ENCODE measurements around the gene APOL5.

DNA sequence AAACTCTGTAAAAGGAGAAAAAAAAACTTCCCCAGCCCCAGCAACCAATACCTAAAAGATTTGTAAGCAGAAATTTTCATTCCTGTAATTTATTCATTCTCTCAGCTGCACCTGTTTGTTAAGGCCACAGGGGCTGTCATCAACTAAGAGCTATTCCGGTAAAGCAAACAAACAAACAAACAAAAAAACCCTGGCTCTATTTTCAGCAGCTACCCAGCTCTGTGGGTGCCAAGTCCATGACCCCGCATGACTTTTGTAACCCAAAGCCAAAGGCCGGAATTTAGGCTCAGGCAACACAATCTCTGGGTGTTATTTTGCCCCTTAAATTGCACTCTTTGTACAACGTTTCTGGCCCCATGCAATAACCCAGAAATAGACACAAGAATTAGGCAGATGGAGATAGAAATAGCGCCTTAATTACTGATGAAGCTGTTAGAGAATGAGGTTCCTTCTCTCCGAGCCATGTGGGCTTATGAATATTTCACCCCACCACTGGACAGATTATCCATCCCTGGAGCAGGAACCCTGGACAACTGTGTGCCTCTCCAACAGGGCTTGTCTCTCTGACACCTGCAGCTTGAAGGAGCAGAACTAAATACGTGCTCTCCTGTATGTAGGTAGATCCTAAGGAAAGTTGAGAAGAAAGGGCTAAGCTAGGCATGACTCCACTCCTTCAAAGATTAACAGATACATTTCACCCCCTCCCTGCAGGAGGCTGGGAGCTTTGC is 40.0 kb upstream of the APOL5 start:
- TF ChIP-seq, protein P1, sequence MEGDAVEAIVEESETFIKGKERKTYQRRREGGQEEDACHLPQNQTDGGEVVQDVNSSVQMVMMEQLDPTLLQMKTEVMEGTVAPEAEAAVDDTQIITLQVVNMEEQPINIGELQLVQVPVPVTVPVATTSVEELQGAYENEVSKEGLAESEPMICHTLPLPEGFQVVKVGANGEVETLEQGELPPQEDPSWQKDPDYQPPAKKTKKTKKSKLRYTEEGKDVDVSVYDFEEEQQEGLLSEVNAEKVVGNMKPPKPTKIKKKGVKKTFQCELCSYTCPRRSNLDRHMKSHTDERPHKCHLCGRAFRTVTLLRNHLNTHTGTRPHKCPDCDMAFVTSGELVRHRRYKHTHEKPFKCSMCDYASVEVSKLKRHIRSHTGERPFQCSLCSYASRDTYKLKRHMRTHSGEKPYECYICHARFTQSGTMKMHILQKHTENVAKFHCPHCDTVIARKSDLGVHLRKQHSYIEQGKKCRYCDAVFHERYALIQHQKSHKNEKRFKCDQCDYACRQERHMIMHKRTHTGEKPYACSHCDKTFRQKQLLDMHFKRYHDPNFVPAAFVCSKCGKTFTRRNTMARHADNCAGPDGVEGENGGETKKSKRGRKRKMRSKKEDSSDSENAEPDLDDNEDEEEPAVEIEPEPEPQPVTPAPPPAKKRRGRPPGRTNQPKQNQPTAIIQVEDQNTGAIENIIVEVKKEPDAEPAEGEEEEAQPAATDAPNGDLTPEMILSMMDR (IDR thresholded peaks at IDR 0.05), result no peak
- no peak for TF ChIP-seq POLR2A (IDR thresholded peaks at IDR 0.05)

Data from upper lobe of left lung (tissue), 4 donors.